ENCODE data around the gene TREML4. TPM values are rescaled to one million over a fixed set of nuclear protein-coding genes. Genes with fewer than 3 reads are reported as not detected.

TREML4 gene
- total and polyA plus RNA-seq, 9 of the 15 experiments (the other 6 are each of a cell fraction or from before 2014, with no cell fraction given) = not detected

GRCh38 chr6:41209547-41210320 lies 18.4 kb upstream of the TREML4 start:
- H2AFZ ChIP-seq (ENCODE audit: low read depth, low read length) = no peak overlapping the region
- no peaks in the 10 kb centered on the region for H3K36me3 ChIP-seq (ENCODE audit: control insufficient read depth, insufficient read depth, low read length)
- in situ Hi-C loops (cut with MboI) = no loop called here
- no peaks in the 10 kb centered on the region; a peak in 1 of 5 replicates for H3K27me3 ChIP-seq (ENCODE audit: control insufficient read depth in 2 of 2, insufficient read depth in 2 of 2, low read length in 2 of 2)
- CTCF ChIA-PET (ENCODE audit: low intra/inter-chr PET ratio) = no interaction called here
- FAIRE-seq = no peak
- peaks cover 6% of the 10 kb centered on the region; the same call in 1 of the 2 replicates for H3K9me3 ChIP-seq (replicated peaks; ENCODE audit: control insufficient read depth, insufficient read depth, low read depth, low read length)
- intact Hi-C loops (cut with micrococcal nuclease) = no loop called here
- peak; percentile 74 for ATAC-seq
- H4K20me1 ChIP-seq (replicated peaks; ENCODE audit: control insufficient read depth, insufficient read depth, low read length) = no peaks in the 10 kb centered on the region
- H3K27ac ChIP-seq (ENCODE audit: extremely low read depth, low read depth, low read length) = no peak overlapping the region
- POLR2A ChIA-PET = interaction anchor here (1.6 kb wide), 1 partner anchor 9 kb away, joined by 4 read pairs; the partner anchor contains the start of gene TREML2
- H3K79me2 ChIP-seq (ENCODE audit: control insufficient read depth, insufficient read depth, low read length) = no peaks in the 10 kb centered on the region
- WGBS (ENCODE audit: insufficient coverage, low coverage, missing lambda C conversion rate) = 15% methylated on average over 5 of the region's 5 CpGs
- DNase-seq (ENCODE audit: extremely low read depth in 1 of 4, low spot score in 3 of 4) = no peak
- no peak overlapping the region for H3K4me3 ChIP-seq
- no TSS peak for BruUV-seq (replicated peaks)
- H3K4me2 ChIP-seq (ENCODE audit: insufficient read depth, low read length) = no peak overlapping the region
- no peak overlapping the region for H3K9ac ChIP-seq (ENCODE audit: insufficient read depth in 1 of 2, low read depth in 2 of 2, low read length in 2 of 2)
- no peaks in the 10 kb centered on the region for H3K9me1 ChIP-seq (ENCODE audit: control insufficient read depth, insufficient read depth, low read length)
- no peaks in the 10 kb centered on the region for H3K4me1 ChIP-seq (replicated peaks in 1 of 2; ENCODE audit: control insufficient read depth in 2 of 2, insufficient read depth in 2 of 2, low read length in 2 of 2)
- no peak for TF ChIP-seq PRMT5 (CRISPR knock-in tag; IDR thresholded peaks at IDR 0.05)
- no peak for TF ChIP-seq CLOCK (CRISPR knock-in tag; IDR thresholded peaks at IDR 0.05; ENCODE audit: borderline replicate concordance)
- TF ChIP-seq JUNB (CRISPR knock-in tag; conservative IDR thresholded peaks at IDR 0.05) = no peak
- no peak for TF ChIP-seq VEZF1 (CRISPR knock-in tag; IDR thresholded peaks at IDR 0.05)
- no peak for TF ChIP-seq E2F8 (IDR thresholded peaks at IDR 0.05; ENCODE audit: low read depth, partially characterized antibody)
- TF ChIP-seq GATAD2A (IDR thresholded peaks at IDR 0.05) = no peak
- TF ChIP-seq ZBTB26 (CRISPR knock-in tag; IDR thresholded peaks at IDR 0.05) = no peak
- TF ChIP-seq KDM1A (IDR thresholded peaks at IDR 0.05) = no peak
- TF ChIP-seq SPI1 (IDR thresholded peaks at IDR 0.05; ENCODE audit: borderline replicate concordance, low read depth, low read length) = no peak
- TF ChIP-seq ZBTB49 (CRISPR knock-in tag; IDR thresholded peaks at IDR 0.05; ENCODE audit: borderline replicate concordance) = no peak
